Astrocyte (in vitro differentiated cells and primary cell): ENCODE results near the gene IMMP2L. TPM values are rescaled to one million over a fixed set of nuclear protein-coding genes. Genes with fewer than 3 reads are reported as not detected.

ENCODE experiments used
- DNase-seq: peaks from one replicate; pipeline ENCODE4 v3.0.0-alpha.2; 2010; ENCODE audit warnings: low read depth
- FAIRE-seq: peaks from 2 replicates; lab custom pipeline; 2011; peaks lifted over from hg19 to GRCh38; lab: Jason Lieb, UNC
- H2AFZ ChIP-seq: 2 replicates; pipeline ENCODE4 v1.6.0; 2012; ENCODE audit warnings: low read depth, low read length, inconsistent platforms
- H3K27ac ChIP-seq: 2 replicates; pipeline ENCODE4 v1.5.1; 2011; ENCODE audit warnings: low read depth, low read length, inconsistent platforms
- H3K27me3 ChIP-seq: 2 replicates; pipeline ENCODE4 v1.6.0; 2011; ENCODE audit warnings: low read length, inconsistent platforms; ENCODE audit not compliant: insufficient read depth
- H3K36me3 ChIP-seq: 2 replicates; pipeline ENCODE4 v1.5.1; 2011; ENCODE audit warnings: low read length, inconsistent platforms; ENCODE audit not compliant: insufficient read depth
- H3K4me1 ChIP-seq: 2 replicates; pipeline ENCODE4 v1.5.1; 2011; ENCODE audit warnings: low read length, inconsistent platforms; ENCODE audit not compliant: insufficient read depth
- H3K4me2 ChIP-seq: 2 replicates; pipeline ENCODE4 v1.6.0; 2012; ENCODE audit warnings: low read length, inconsistent platforms
- H3K4me3 ChIP-seq: 2 replicates; pipeline ENCODE4 v1.5.1; 2011; ENCODE audit warnings: low read depth, mild to moderate bottlenecking, low read length, inconsistent platforms; ENCODE audit not compliant: insufficient read depth
- H3K79me2 ChIP-seq: 2 replicates; pipeline ENCODE4 v1.6.0; 2012; ENCODE audit warnings: mild to moderate bottlenecking, low read length, inconsistent platforms; ENCODE audit not compliant: insufficient read depth
- H3K9ac ChIP-seq: 2 replicates; pipeline ENCODE4 v1.6.0; 2012; ENCODE audit warnings: mild to moderate bottlenecking, low read length, inconsistent platforms
- H3K9me3 ChIP-seq: 2 replicates; pipeline ENCODE4 v1.5.1; 2012; ENCODE audit warnings: low read depth, mild to moderate bottlenecking, low read length, inconsistent platforms; ENCODE audit not compliant: insufficient read depth
- H4K20me1 ChIP-seq: 2 replicates; pipeline ENCODE4 v1.6.0; 2012; ENCODE audit warnings: low read length, inconsistent platforms; ENCODE audit not compliant: insufficient read depth
- H3K27ac Mint-ChIP-seq: one replicate; pipeline ENCODE4 v1.8.0; 2021; ENCODE audit warnings: mild to moderate bottlenecking, mixed read lengths; ENCODE audit not compliant: unreplicated experiment
- H3K27me3 Mint-ChIP-seq: one replicate; pipeline ENCODE4 v1.8.0; 2021; ENCODE audit warnings: low read depth, mixed read lengths; ENCODE audit not compliant: unreplicated experiment
- H3K36me3 Mint-ChIP-seq: one replicate; pipeline ENCODE4 v1.8.0; 2021; ENCODE audit warnings: low read depth, mixed read lengths; ENCODE audit not compliant: unreplicated experiment
- H3K4me1 Mint-ChIP-seq: one replicate; pipeline ENCODE4 v1.8.0; 2021; ENCODE audit warnings: low read depth, mixed read lengths; ENCODE audit not compliant: unreplicated experiment
- H3K4me3 Mint-ChIP-seq: one replicate; pipeline ENCODE4 v1.8.0; 2021; ENCODE audit warnings: mild to moderate bottlenecking, moderate library complexity, mixed read lengths; ENCODE audit not compliant: unreplicated experiment
- H3K9me3 Mint-ChIP-seq: one replicate; pipeline ENCODE4 v1.8.0; 2021; ENCODE audit warnings: mild to moderate bottlenecking, mixed read lengths; ENCODE audit not compliant: unreplicated experiment
- EZH2 ChIP-seq: IDR thresholded peaks from 2 replicates; pipeline ENCODE4 v1.6.1; 2012; ENCODE audit warnings: mild to moderate bottlenecking, low read length, inconsistent platforms; ENCODE audit not compliant: insufficient read depth
- total RNA-seq: library from RNA; stranded (reverse); gene quantifications from 2 replicates; pipeline ENCODE4 v1.2.1, GENCODE V29; 2021
- TF ChIP-seq, protein P1 (sequence below): IDR thresholded peaks from 2 replicates; pipeline ENCODE4 v1.5.1; 2011; ENCODE audit warnings: low read depth, mild to moderate bottlenecking, inconsistent platforms, low read length, moderate library complexity; ENCODE audit not compliant: insufficient read depth

Gene IMMP2L
- total RNA-seq, 1 donor from 2014 or later = 13.8 TPM

DNA sequence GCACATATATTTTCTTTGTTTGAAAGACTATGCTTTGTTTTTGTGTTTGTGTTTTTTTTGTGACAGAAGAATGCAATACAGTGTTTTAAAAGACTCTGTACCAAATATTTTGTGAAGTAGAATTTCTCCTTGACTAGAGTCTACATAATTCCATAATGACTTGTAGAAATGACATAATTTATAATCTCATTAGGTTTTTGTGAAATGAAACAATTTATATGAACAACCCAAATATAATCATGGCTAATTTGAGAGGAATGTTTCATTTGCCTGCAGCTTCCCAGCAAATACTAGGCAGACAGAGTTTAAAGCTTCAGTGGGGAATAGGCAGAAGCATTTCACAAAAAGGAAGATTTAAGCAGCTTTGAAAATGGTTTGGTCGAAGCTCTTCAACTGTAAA lies 686.9 kb downstream of the IMMP2L start:
- Histone ChIP-seq H3K36me3 (no peaks in the 10 kb centered on the region), H3K27ac (no peak overlapping the region), H3K79me2 (no peaks in the 10 kb centered on the region), H3K9me3 (no peaks in the 10 kb centered on the region), H3K4me3 (no peak overlapping the region), H3K4me1 (no peaks in the 10 kb centered on the region), H2AFZ (no peak overlapping the region), H3K27me3 (no peaks in the 10 kb centered on the region), H3K9ac (no peak overlapping the region), H4K20me1 (no peaks in the 10 kb centered on the region), H3K4me2 (no peak overlapping the region)
- Mint-ChIP-seq H3K36me3 (no peaks in the 10 kb centered on the region), H3K4me1 (no peaks in the 10 kb centered on the region), H3K27ac (no peak overlapping the region), H3K4me3 (no peak overlapping the region), H3K27me3 (no peaks in the 10 kb centered on the region), H3K9me3 (no peaks in the 10 kb centered on the region)
- no peak for FAIRE-seq
- TF ChIP-seq EZH2 = no peak
- TF ChIP-seq, protein P1, sequence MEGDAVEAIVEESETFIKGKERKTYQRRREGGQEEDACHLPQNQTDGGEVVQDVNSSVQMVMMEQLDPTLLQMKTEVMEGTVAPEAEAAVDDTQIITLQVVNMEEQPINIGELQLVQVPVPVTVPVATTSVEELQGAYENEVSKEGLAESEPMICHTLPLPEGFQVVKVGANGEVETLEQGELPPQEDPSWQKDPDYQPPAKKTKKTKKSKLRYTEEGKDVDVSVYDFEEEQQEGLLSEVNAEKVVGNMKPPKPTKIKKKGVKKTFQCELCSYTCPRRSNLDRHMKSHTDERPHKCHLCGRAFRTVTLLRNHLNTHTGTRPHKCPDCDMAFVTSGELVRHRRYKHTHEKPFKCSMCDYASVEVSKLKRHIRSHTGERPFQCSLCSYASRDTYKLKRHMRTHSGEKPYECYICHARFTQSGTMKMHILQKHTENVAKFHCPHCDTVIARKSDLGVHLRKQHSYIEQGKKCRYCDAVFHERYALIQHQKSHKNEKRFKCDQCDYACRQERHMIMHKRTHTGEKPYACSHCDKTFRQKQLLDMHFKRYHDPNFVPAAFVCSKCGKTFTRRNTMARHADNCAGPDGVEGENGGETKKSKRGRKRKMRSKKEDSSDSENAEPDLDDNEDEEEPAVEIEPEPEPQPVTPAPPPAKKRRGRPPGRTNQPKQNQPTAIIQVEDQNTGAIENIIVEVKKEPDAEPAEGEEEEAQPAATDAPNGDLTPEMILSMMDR = no peak
- DNase-seq = no peak

DNA sequence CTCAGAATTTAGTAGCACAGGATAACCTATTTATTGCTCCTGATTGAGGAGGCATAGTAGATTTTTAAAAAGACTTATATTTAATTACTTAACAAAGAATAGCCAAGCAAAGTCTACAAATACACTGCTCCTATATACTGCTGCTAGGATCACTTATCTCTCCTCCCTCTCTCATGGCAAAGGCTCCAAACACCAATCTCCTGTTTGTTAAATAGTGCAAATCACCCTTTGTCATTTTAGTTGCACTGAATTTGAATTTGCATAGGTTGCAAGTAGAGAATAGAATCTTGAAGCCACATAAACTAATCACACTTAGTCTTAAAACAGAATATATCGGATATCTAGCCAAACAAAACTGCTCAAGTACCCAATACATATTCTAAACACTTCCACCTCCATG lies 690.4 kb downstream of the IMMP2L start:
- Histone ChIP-seq H3K79me2 (no peaks in the 10 kb centered on the region), H3K27me3 (no peaks in the 10 kb centered on the region), H3K4me2 (no peak overlapping the region), H3K9me3 (no peaks in the 10 kb centered on the region), H3K4me3 (no peak overlapping the region), H3K27ac (no peak overlapping the region), H3K4me1 (no peaks in the 10 kb centered on the region), H4K20me1 (no peaks in the 10 kb centered on the region), H3K9ac (no peak overlapping the region), H3K36me3 (no peaks in the 10 kb centered on the region), H2AFZ (no peak overlapping the region)
- Mint-ChIP-seq H3K9me3 (no peaks in the 10 kb centered on the region), H3K4me3 (no peak overlapping the region), H3K27ac (no peak overlapping the region), H3K36me3 (no peaks in the 10 kb centered on the region), H3K27me3 (no peaks in the 10 kb centered on the region), H3K4me1 (no peaks in the 10 kb centered on the region)
- DNase-seq = no peak
- no peak for TF ChIP-seq EZH2
- TF ChIP-seq, protein P1 = no peak
- FAIRE-seq = no peak

DNA sequence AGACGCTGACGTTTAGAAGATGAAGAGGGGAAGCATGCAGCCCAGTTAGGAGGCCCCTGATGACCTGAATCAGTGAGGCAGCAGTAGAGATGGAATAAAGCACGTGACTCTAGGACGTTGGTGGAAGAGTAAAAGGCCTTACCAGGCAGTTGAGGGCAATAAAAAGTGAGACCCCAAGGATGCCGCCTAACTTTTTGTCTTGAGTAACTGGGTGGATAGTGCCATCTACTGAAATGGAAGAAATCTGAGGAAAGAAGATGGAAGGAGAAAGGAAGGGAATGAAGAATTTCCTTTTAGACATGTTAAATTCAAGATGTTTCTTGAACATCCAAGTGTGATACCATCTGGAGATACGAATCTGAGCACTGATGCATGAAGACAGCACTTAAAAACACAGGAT lies 691.4 kb downstream of the IMMP2L start:
- no peaks in the 10 kb centered on the region for H3K9me3 ChIP-seq
- no peak overlapping the region for H2AFZ ChIP-seq
- H3K9ac ChIP-seq = no peak overlapping the region
- no peaks in the 10 kb centered on the region for H3K9me3 Mint-ChIP-seq
- no peak overlapping the region for H3K4me2 ChIP-seq
- no peaks in the 10 kb centered on the region for H3K4me1 ChIP-seq
- H3K4me3 ChIP-seq = no peak overlapping the region
- DNase-seq = no peak
- no peaks in the 10 kb centered on the region for H3K27me3 Mint-ChIP-seq
- no peak for TF ChIP-seq EZH2
- TF ChIP-seq, protein P1 = no peak
- H3K36me3 Mint-ChIP-seq = no peaks in the 10 kb centered on the region
- no peaks in the 10 kb centered on the region for H3K27me3 ChIP-seq
- H3K4me1 Mint-ChIP-seq = no peaks in the 10 kb centered on the region
- H3K27ac Mint-ChIP-seq = no peak overlapping the region
- H3K27ac ChIP-seq = no peak overlapping the region
- no peaks in the 10 kb centered on the region for H4K20me1 ChIP-seq
- H3K36me3 ChIP-seq = no peaks in the 10 kb centered on the region
- no peak for FAIRE-seq
- no peaks in the 10 kb centered on the region for H3K79me2 ChIP-seq
- no peak overlapping the region for H3K4me3 Mint-ChIP-seq
